HepG2 (cell line): ENCODE data around the gene SRC. TPM values are rescaled to one million over a fixed set of nuclear protein-coding genes. Genes with fewer than 3 reads are reported as not detected.

Experiments
- FLYWCH1 ChIP-seq: sonication (generic); formaldehyde crosslinking; IDR thresholded peaks from 2 replicates; pipeline ENCODE4 v1.8.1; 2023; ENCODE audit warnings: mild to moderate bottlenecking, missing genetic modification reagents
- FOXA3 ChIP-seq: IDR thresholded peaks from 2 replicates; pipeline ENCODE4 v1.6.1; 2016; ENCODE audit warnings: missing genetic modification reagents, missing compliant biosample characterization
- FOXP4 ChIP-seq: sonication (generic); formaldehyde crosslinking; IDR thresholded peaks from 2 replicates; pipeline ENCODE4 v1.4.0; 2020; ENCODE audit warnings: missing genetic modification reagents
- HDAC1 ChIP-seq: sonication (generic); formaldehyde crosslinking; IDR thresholded peaks from 2 replicates; pipeline ENCODE4 v1.5.1; 2020; ENCODE audit warnings: mild to moderate bottlenecking, missing genetic modification reagents
- JUN ChIP-seq: sonication (generic); formaldehyde crosslinking; IDR thresholded peaks from 2 replicates; pipeline ENCODE4 v1.4.0; 2020; ENCODE audit warnings: mild to moderate bottlenecking, missing genetic modification reagents
- MED13 ChIP-seq: sonication (generic); formaldehyde crosslinking; IDR thresholded peaks from 2 replicates; pipeline ENCODE4 v1.5.0; 2020; ENCODE audit warnings: missing genetic modification reagents
- MTA1 ChIP-seq: sonication (generic); formaldehyde crosslinking; IDR thresholded peaks from 2 replicates; pipeline ENCODE4 v1.4.0; 2020; ENCODE audit warnings: missing genetic modification reagents, mild to moderate bottlenecking, borderline replicate concordance
- MYC ChIP-seq: sonication (generic); formaldehyde crosslinking; IDR thresholded peaks from 2 replicates; pipeline ENCODE4 v1.9.0; 2021; ENCODE audit warnings: missing genetic modification reagents, borderline replicate concordance
- TGIF2 ChIP-seq: IDR thresholded peaks from 2 replicates; pipeline ENCODE4 v1.6.1; 2016; ENCODE audit warnings: control low read depth, missing compliant biosample characterization
- ZBTB43 ChIP-seq: sonication (generic); formaldehyde crosslinking; conservative IDR thresholded peaks from 2 replicates; pipeline ENCODE4 v1.4.0; 2020; ENCODE audit warnings: missing genetic modification reagents
- ZFP36L1 ChIP-seq: sonication (generic); formaldehyde crosslinking; IDR thresholded peaks from 2 replicates; pipeline ENCODE4 v1.8.0; 2022; ENCODE audit warnings: mild to moderate bottlenecking, missing genetic modification reagents, moderate library complexity
- ZFP91 ChIP-seq: sonication (generic); formaldehyde crosslinking; IDR thresholded peaks from 2 replicates; pipeline ENCODE4 v1.9.0; 2022; ENCODE audit warnings: missing genetic modification reagents, mild to moderate bottlenecking, borderline replicate concordance
- ZFY ChIP-seq: sonication (generic); formaldehyde crosslinking; IDR thresholded peaks from 2 replicates; pipeline ENCODE4 v1.4.0; 2020; ENCODE audit warnings: missing genetic modification reagents
- ZNF235 ChIP-seq: sonication (generic); formaldehyde crosslinking; IDR thresholded peaks from 2 replicates; pipeline ENCODE4 v1.8.1; 2023; ENCODE audit warnings: mild to moderate bottlenecking, missing genetic modification reagents, borderline replicate concordance
- ZNF629 ChIP-seq: sonication (generic); formaldehyde crosslinking; conservative IDR thresholded peaks from 2 replicates; pipeline ENCODE4 v1.5.0; 2020; ENCODE audit warnings: missing genetic modification reagents
- ZNF687 ChIP-seq: sonication (generic); formaldehyde crosslinking; IDR thresholded peaks from 2 replicates; pipeline ENCODE4 v1.5.1; 2020; ENCODE audit warnings: mild to moderate bottlenecking, missing genetic modification reagents, moderate library complexity
- polyA plus RNA-seq, 8 experiments: library from polyadenylated mRNA; depleted of rRNA in 3 of 8; stranded (reverse) in 7 of 8; unstranded in 1 of 8; fragments of >200 nt; fragmentation: Illumina TruSeq in 4 of 8; extraction: Trizol in 4 of 8; gene quantifications; 2 replicates each; pipeline versions ENCODE4 v1.2.1 to v1.2.3, GENCODE V29; 2011 to 2016; ENCODE audit warnings: low read depth in 4 of 8, missing spikeins in 1 of 8, mixed read lengths in 1 of 8; ENCODE audit not compliant: insufficient read depth in 1 of 8
- total RNA-seq, 5 experiments: library from RNA; depleted of rRNA; stranded (reverse); fragments of >200 nt; fragmentation: Illumina TruSeq; extraction: Trizol; gene quantifications; 2 replicates each; pipeline ENCODE4 v1.2.3, GENCODE V29; 2016; ENCODE audit warnings: low read depth in 1 of 5

Gene SRC
- total and polyA plus RNA-seq, 2 of the 13 experiments (the other 11 are each of a cell fraction or from before 2014, with no cell fraction given): 54.7 to 192 TPM

- no peak for TF ChIP-seq FOXA3 (CRISPR knock-in tag)
- peak; percentile 98 for TF ChIP-seq TGIF2 (CRISPR knock-in tag)
- peak; percentile 72; the same call in 1 of the 2 replicates for TF ChIP-seq MTA1 (CRISPR knock-in tag)
- TF ChIP-seq ZNF687 (CRISPR knock-in tag): peak; percentile 71
- 0 out of 2 replicates have a peak, but pooled peaks have one; percentile 21 for TF ChIP-seq ZNF629 (CRISPR knock-in tag)
- TF ChIP-seq FOXP4 (CRISPR knock-in tag): peak; percentile 12; the same call in 1 of the 2 replicates
- 0 out of 2 replicates have a peak, but pooled peaks have one; percentile 22 for TF ChIP-seq HDAC1 (CRISPR knock-in tag)
- peak; percentile 13; the same call in 1 of the 2 replicates for TF ChIP-seq ZFP91
- TF ChIP-seq ZNF235 (CRISPR knock-in tag): 0 out of 2 replicates have a peak, but pooled peaks have one; percentile 24
- TF ChIP-seq MYC: peak; percentile 9; the same call in 1 of the 2 replicates
- peak; percentile 32 for TF ChIP-seq ZFY (CRISPR knock-in tag)
- 0 out of 2 replicates have a peak, but pooled peaks have one; percentile 15 for TF ChIP-seq ZFP36L1 (CRISPR knock-in tag)
- 0 out of 2 replicates have a peak, but pooled peaks have one; percentile 34 for TF ChIP-seq MED13 (CRISPR knock-in tag)
- peak; percentile 50; the same call in 1 of the 2 replicates for TF ChIP-seq ZBTB43 (CRISPR knock-in tag)
- TF ChIP-seq JUN (CRISPR knock-in tag): 0 out of 2 replicates have a peak, but pooled peaks have one; percentile 50
- TF ChIP-seq FLYWCH1: no peak
Measured at GRCh38 chr20:37336369-37337207, 9.4 kb upstream of the SRC start (continued).
